Stimulated activated effector memory CD8-positive, alpha-beta T cell treated with anti-CD3 and anti-CD28 coated beads, Interleukin-12 subunit alpha, Interleukin-12 subunit beta, amount 100 ng/mL, for 72 hours (primary cell): ENCODE measurements around the gene F11.
"Not testable (repeated sequence)": the region's sequence is repeated elsewhere in the genome, so short reads cannot be mapped to it uniquely, and the experiment has no call there.

Experiments used
- ATAC-seq: fragments of 150-1000 bp; cut with Tn5 transposase; 2 replicates; pipeline ENCODE4 v1.10.0; 2021
- DNase-seq, 2 donors: peaks; one replicate each; pipeline ENCODE4 v3.0.0; 2021 to 2022; ENCODE audit warnings: low spot score in 2 of 2
- H3K27ac Mint-ChIP-seq: one replicate; pipeline ENCODE4 v1.8.0; 2022; ENCODE audit warnings: mild to moderate bottlenecking, mixed read lengths
- H3K36me3 Mint-ChIP-seq: one replicate; pipeline ENCODE4 v1.8.0; 2022; ENCODE audit warnings: mild to moderate bottlenecking, mixed read lengths
- H3K4me1 Mint-ChIP-seq: one replicate; pipeline ENCODE4 v1.8.0; 2022; ENCODE audit warnings: mixed read lengths
- H3K4me3 Mint-ChIP-seq: one replicate; pipeline ENCODE4 v1.8.0; 2022; ENCODE audit warnings: mild to moderate bottlenecking, mixed read lengths
- H3K9me3 Mint-ChIP-seq: one replicate; pipeline ENCODE4 v1.8.0; 2022; ENCODE audit warnings: mixed read lengths

Gene F11

GRCh38 chr4:186242031-186242430, 24.0 kb upstream of the F11 start:
- not testable (repeated sequence) for H3K9me3 Mint-ChIP-seq, H3K27ac Mint-ChIP-seq, H3K4me3 Mint-ChIP-seq, DNase-seq, H3K36me3 Mint-ChIP-seq, H3K4me1 Mint-ChIP-seq, ATAC-seq

- no peak for ATAC-seq
- H3K27ac Mint-ChIP-seq = no peak overlapping the region
- H3K9me3 Mint-ChIP-seq = no peaks in the 10 kb centered on the region
- peaks cover 4% of the 10 kb centered on the region for H3K36me3 Mint-ChIP-seq
- H3K4me1 Mint-ChIP-seq = no peaks in the 10 kb centered on the region
- no peak overlapping the region for H3K4me3 Mint-ChIP-seq
- no peak for DNase-seq
Observed at GRCh38 chr4:186243331-186243730, 22.7 kb upstream of the F11 start.

GRCh38 chr4:186244835-186245234, 21.2 kb upstream of the F11 start:
- ATAC-seq = no peak
- H3K9me3 Mint-ChIP-seq = no peaks in the 10 kb centered on the region
- H3K4me3 Mint-ChIP-seq = no peak overlapping the region
- DNase-seq = no peak
- H3K36me3 Mint-ChIP-seq = peaks cover 4% of the 10 kb centered on the region
- H3K27ac Mint-ChIP-seq = no peak overlapping the region
- no peaks in the 10 kb centered on the region for H3K4me1 Mint-ChIP-seq

GRCh38 chr4:186247062-186247752, 18.8 kb upstream of the F11 start:
- not testable (repeated sequence) for DNase-seq, H3K9me3 Mint-ChIP-seq, H3K36me3 Mint-ChIP-seq, H3K4me3 Mint-ChIP-seq, H3K4me1 Mint-ChIP-seq, H3K27ac Mint-ChIP-seq, ATAC-seq

- peaks cover 4% of the 10 kb centered on the region for H3K36me3 Mint-ChIP-seq
- no peak for ATAC-seq
Observed at GRCh38 chr4:186248643-186249042, 17.3 kb upstream of the F11 start.

GRCh38 chr4:186249785-186250754, 15.9 kb upstream of the F11 start:
- DNase-seq (no peak), ATAC-seq (no peak)
- no peak overlapping the region for H3K27ac Mint-ChIP-seq
- peaks cover 4% of the 10 kb centered on the region for H3K36me3 Mint-ChIP-seq
- no peak overlapping the region for H3K4me3 Mint-ChIP-seq
- no peaks in the 10 kb centered on the region for H3K9me3 Mint-ChIP-seq
- no peaks in the 10 kb centered on the region for H3K4me1 Mint-ChIP-seq

More at GRCh38 chr4:186248643-186249042, 17.3 kb upstream of the F11 start:
- Mint-ChIP-seq H3K4me3 (no peak overlapping the region), H3K4me1 (no peaks in the 10 kb centered on the region), H3K9me3 (no peaks in the 10 kb centered on the region), H3K27ac (no peak overlapping the region)
- no peak for DNase-seq

- Mint-ChIP-seq H3K9me3 (no peaks in the 10 kb centered on the region), H3K4me3 (no peak overlapping the region), H3K27ac (no peak overlapping the region), H3K36me3 (peaks cover 4% of the 10 kb centered on the region), H3K4me1 (no peaks in the 10 kb centered on the region)
- DNase-seq (no peak), ATAC-seq (no peak)
Observed at GRCh38 chr4:186250760-186251159, 15.2 kb upstream of the F11 start.

- Mint-ChIP-seq H3K4me1 (no peaks in the 10 kb centered on the region), H3K9me3 (no peaks in the 10 kb centered on the region), H3K4me3 (no peak overlapping the region), H3K36me3 (no peaks in the 10 kb centered on the region), H3K27ac (no peak overlapping the region)
- DNase-seq = no peak
- no peak for ATAC-seq
Observed at GRCh38 chr4:186255122-186255521, 10.9 kb upstream of the F11 start.

GRCh38 chr4:186258216-186258811, 7.7 kb upstream of the F11 start:
- Mint-ChIP-seq H3K4me1 (no peaks in the 10 kb centered on the region), H3K36me3 (no peaks in the 10 kb centered on the region), H3K4me3 (no peak overlapping the region), H3K27ac (no peak overlapping the region), H3K9me3 (no peaks in the 10 kb centered on the region)
- ATAC-seq (no peak), DNase-seq (no peak)

GRCh38 chr4:186260117-186260503, 5.9 kb upstream of the F11 start:
- Mint-ChIP-seq H3K9me3 (no peaks in the 10 kb centered on the region), H3K4me1 (no peaks in the 10 kb centered on the region), H3K4me3 (no peak overlapping the region), H3K27ac (no peak overlapping the region), H3K36me3 (no peaks in the 10 kb centered on the region)
- ATAC-seq (no peak), DNase-seq (no peak)

- Mint-ChIP-seq H3K4me3 (no peak overlapping the region), H3K9me3 (no peaks in the 10 kb centered on the region), H3K27ac (no peak overlapping the region), H3K4me1 (no peaks in the 10 kb centered on the region), H3K36me3 (no peaks in the 10 kb centered on the region)
- no peak for DNase-seq
- ATAC-seq = no peak
Observed at GRCh38 chr4:186260504-186261448, 5.2 kb upstream of the F11 start.

- Mint-ChIP-seq H3K36me3 (no peaks in the 10 kb centered on the region), H3K4me3 (no peak overlapping the region), H3K27ac (no peak overlapping the region), H3K9me3 (no peaks in the 10 kb centered on the region), H3K4me1 (no peaks in the 10 kb centered on the region)
- ATAC-seq (no peak), DNase-seq (no peak)
Observed at GRCh38 chr4:186264660-186265059, 1.3 kb upstream of the F11 start.

GRCh38 chr4:186265250-186265649, 739 bp upstream of the F11 start:
- H3K27ac Mint-ChIP-seq, H3K4me3 Mint-ChIP-seq, H3K36me3 Mint-ChIP-seq, ATAC-seq, H3K4me1 Mint-ChIP-seq, DNase-seq, H3K9me3 Mint-ChIP-seq: not testable (repeated sequence)

- Mint-ChIP-seq H3K4me1 (no peaks in the 10 kb centered on the region), H3K4me3 (no peak overlapping the region), H3K9me3 (no peaks in the 10 kb centered on the region), H3K27ac (no peak overlapping the region), H3K36me3 (no peaks in the 10 kb centered on the region)
- ATAC-seq (no peak), DNase-seq (no peak)
Observed at GRCh38 chr4:186266729-186267456, 904 bp downstream of the F11 start.
